ENCODE data around the gene STARD10.

The STARD10 gene

DNA sequence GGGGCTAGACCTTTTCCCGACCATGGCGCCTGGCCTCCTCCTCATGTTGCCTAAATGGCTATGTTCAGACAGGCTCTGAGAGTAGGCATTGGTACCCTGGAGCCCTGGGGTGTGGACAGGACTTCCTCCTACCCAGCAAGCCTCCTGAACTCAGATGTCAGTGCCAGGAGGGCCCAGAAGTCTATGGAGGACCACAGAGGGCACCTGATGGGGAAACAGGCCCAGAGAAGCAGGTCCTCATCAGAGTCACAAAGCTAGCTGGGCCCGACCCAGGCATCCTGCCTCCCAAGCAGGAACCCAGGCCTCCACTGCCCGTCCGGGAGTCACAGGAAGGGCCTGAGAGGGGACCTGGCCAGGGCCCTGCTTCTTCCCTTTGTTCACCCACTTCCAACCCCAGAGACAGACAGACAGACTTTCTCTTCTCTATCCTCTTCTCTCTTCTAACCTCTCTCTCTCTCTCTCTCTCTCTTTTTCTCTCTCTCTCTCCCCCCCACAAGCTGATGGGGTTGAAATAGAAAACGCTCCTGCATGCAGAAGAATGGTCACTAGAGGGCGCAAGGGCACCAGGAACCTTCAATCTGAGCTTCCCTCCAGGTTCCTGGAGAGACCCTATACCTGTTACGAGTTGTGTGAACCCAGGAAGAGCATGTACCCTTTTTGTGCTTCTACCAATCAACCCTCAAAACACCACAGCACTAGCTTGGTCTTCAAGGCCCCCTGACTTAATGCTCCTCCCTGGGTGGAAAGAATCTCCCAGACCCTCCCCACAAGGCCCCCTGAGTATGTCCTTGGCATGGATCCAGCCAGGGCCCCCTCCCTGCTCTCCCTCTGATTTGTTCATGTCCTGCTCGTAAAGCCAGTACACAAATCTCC, 68.8 kb downstream of the STARD10 start:
- no peak for DNase-seq (ENCODE audit: low read depth)

DNA sequence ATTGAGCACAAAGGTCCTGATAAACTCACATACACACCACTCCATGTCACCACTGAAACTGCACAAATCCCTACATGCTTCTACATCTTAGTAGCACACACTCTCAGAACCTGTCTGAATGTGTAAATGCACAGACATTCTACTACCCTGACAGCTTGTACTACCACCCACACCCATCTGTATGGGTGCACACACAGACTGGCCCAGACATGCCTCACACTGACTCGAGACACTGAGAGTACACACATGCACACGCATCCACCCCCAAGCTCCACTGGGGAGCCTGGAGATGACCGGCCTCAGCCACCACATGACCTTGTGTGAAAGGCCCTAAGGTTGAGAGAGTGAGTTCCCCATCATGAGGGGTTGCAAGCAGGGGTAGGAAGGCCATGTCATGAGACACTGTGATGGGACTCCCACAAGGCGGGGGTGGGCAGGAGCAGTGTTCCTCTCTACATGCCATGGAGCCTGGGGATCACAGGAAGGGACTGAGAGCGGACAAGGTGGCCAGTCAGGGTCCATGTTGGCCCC, 69.8 kb downstream of the STARD10 start:
- DNase-seq (ENCODE audit: low read depth) = no peak

DNA sequence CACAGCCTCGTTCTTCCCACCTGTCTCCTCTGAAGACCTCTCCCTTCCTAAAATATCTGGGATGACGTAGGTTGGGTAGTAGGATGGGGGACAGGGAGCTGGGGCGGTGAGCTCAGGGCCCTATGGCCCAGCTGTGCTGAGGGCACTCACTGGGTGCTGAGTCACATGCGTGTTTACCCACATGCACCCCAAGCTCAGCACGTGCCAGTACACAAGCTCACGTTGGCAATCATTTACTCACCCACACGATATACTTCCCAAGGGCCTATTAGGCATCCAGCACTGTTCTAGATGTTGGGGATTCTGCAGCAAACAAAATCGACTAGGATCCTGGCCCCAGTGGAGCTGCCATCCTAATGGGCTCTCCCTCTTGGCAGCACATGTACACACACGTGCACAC, 70.3 kb downstream of the STARD10 start:
- DNase-seq (ENCODE audit: low read depth) = no peak

DNA sequence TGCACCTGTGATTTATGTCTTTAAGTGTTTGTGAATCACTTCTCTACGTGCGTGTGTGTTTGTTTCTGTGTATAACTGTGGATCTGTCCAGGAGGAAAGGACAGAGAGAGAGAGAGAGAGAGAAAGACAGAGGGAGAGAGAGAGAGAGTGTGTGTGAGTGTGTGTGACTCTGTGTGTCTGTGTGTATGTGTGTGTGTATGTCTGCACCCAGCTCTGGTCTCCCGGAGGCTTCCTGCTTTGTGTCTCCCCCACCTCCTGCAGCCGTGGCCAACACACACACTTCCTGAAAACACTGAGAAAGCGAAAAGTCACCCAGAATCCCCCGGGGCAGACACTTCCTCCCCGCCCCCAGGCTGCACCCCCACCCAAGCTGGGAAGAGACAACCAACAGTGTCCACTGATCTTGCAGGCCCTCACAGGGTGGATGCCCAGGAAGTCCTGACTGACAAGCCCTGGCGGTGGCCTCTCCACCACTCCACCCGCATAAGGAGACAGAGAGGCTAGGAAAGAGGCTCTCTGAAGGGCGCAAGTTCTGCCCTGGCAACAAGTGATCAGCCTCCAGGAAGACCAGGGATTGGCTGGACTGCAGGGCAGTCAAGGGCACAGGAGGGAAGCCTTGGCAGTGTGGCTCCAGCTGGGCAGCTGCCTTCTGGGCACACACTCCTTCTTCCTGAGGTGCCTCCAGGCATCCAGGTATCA, 71.6 kb downstream of the STARD10 start:
- DNase-seq (ENCODE audit: low read depth) = peak; percentile 76

DNA sequence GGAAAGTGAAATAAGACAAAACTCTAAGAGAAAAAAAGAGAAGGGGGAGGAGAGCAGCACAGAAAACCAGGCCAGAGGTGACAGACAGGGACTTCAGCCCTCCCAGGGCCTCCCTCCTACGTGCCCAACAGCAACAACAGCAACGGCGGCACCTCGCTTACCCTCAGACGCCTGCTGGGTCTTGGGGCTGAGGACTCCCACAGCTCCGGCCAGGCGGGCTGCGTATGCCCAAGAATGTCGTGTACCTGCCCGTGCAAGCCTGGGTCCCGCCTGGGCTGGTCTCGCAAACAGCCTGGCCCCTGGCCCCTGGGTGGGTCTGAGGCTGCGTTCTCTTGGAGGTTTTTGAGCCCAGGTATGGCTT, 72.2 kb downstream of the STARD10 start:
- no peak for DNase-seq (ENCODE audit: low read depth)

DNA sequence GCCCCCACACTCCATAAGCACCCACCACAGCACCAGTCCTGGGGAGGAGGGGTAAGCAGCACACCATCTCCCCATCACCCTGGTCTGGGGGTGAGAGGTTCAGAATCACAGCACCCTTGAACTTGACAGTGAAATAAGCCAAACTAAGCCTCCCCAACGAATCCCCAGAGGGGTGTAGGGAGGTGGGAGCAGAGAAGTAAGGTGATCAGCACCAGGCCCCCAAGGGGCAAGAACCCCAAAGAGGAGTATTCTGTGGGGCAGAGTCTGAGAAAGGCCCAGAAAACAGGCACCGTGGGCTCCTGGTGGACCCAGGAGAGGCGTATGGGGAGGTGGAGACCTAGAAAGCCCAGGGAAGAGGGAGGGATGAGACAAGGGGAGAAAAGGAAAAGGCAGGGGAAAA, 72.6 kb downstream of the STARD10 start:
- no peak for DNase-seq (ENCODE audit: low read depth)

DNA sequence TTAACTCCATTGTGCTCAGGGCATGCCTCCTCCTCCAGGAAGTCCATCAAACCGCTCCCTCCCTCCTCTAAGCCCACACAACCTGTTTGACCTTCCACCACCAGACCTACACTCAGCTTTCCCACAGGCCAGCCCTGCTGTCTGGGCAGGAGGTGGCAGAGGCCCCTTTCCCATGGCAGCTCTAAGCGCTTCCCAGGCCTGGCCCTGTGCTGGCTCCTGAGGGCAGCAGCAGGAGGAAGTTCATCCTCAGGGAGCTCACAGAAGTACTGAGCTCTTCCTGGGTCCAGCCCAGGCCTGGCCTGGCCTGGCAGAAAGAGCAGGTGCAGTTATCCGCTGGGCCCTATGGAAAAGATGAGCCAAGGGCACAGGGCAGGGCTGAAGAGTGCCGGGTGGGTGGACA, 73.1 kb downstream of the STARD10 start:
- DNase-seq (ENCODE audit: low read depth) = no peak

DNA sequence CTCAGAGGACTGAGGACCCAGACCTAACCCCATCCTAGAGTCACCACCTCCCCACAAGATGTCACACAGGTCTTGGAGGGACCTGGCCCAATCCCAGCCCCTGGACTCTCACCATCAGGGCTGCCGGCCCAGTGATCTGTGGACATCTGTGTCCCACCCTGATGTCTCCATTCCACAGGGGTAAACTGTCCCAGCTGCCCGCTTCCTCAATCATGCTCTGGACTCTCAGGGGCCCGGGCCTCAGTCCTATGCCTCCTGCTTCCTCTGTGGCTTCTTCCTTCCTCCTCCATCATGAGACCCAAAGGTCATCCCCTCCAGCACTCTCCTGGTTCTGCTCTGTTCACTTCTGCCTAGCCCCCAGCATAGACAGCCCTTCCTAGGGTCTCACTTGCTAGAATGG, 73.8 kb downstream of the STARD10 start:
- DNase-seq (ENCODE audit: low read depth) = no peak

DNA sequence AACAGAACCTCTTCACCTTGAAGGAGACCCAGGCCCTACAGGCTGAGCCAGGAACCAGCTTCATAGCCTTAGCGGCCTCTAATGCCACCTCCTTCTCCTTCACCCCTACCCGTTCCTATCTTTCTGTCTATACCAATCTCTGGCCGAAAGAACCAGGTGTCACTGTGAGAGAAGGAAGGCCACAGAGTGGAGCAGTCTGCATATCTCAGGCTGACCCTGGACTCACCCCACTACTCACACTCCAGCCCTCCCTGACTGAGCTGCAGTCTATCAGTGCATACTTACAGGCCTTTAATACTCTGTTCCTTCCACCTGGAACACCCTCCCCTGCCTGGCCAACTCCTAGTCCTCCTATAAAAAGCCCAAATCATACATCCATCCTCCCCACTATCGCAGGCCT, 74.3 kb downstream of the STARD10 start:
- no peak for DNase-seq (ENCODE audit: low read depth)

DNA sequence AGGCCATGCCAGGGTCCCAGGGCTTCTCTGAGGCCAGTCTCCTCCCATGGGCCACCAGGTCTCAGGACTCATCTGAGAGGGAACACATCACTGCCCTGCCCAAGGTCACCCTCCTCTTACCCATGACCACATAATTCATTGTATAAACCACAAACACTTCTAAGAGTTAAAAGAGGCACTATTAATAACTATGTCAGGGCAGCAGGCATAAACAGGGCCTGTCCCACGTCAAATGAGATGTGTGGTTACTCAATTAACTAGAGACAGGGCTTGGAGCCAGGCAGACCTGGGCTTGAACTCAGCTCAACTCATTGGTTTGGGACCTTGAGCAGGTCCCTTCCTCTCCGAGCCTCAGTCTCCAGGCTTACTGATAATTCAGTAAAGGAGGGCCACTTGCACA, 74.7 kb downstream of the STARD10 start:
- DNase-seq (ENCODE audit: low read depth) = no peak

DNA sequence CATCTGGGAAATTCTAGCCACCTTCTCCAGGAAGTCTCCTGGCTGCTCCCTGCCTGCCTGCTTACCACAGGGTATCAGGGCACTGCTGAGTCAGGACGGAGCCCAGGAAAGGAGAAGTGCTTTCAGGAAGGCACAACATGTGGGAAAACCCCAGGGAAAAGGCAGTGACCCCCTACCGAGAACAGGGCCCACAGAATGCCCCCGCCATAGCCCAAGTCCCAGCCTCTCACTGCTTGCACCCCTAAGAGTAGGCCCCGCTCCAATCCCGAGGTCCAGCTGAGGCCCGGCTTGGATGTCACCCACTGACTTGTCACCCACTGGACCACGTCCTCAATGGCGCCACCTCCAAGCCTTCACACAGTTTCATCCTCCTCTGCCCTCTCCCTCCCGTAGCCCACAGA, 75.7 kb downstream of the STARD10 start:
- no peak for DNase-seq (ENCODE audit: low read depth)

DNA sequence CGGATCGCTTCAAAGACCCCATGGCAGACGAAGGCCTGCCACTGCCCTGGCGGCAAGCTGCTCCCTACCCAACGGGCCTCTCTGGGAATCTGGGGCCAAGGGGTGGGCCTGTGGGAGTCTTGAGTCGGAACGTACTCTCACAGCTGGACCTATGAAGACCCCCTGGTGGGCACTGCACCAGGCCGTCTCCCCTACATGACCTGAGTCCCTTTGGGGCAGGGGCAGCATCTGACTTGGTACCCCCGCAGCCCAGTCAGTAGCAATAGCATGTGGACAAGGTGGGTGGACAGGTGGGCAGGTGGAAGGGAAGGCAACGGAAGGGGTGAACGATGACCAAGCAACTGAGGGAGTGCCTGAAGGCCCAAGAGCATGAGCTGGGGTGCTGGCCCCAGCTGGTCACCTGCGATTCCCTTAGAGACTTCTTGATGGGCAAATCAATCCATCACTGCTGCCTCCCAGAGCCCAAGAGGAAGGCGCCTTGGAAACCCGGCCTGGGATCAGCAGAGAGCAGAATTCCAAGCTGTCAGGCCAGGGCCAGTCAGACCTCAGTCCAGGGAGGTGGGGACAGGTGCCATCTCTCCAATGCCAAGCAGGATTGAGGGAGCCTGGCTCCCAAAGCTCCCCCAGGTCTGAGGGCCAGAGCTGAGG, 76.9 kb downstream of the STARD10 start:
- DNase-seq (ENCODE audit: low read depth) = no peak

DNA sequence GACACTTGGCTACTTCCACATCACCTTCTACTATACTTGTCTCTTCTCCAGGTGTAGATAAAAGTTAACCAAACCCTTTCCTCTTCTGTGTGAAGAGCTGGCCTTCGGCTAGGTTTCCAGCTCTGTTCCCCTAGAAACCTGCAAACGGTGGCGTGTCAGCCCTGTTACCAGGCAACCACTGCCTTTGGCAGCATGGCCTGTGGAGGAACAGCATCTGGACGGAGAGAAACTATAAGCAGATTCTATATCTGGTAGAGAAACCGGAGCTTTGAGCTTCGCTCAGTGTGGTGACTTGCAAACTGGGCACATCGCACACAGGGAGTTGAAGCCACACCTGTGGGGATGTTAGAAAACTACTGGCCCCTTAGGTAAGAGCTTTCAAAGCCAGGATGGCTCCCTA, 77.6 kb downstream of the STARD10 start:
- no peak for DNase-seq (ENCODE audit: low read depth)

DNA sequence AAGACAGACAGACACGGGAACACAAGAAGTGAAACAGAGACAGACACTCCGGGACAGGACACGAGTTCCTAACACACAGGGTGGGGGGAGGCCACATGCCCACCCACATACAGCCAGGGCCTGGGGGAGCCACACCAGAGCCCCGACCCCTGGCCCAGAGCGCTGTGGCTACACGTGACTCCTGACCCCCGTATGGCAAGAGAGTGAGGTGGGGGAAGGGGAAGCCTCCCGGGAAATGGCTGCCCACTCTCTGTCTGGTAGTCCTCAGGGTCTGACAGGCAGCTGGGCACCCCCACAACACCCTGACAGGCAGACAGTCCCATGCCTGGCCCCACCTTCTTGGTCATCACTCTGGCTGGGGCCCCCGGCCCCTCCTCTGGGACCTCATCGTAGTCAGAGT, 81.0 kb downstream of the STARD10 start:
- no peak for DNase-seq (ENCODE audit: low read depth)

DNA sequence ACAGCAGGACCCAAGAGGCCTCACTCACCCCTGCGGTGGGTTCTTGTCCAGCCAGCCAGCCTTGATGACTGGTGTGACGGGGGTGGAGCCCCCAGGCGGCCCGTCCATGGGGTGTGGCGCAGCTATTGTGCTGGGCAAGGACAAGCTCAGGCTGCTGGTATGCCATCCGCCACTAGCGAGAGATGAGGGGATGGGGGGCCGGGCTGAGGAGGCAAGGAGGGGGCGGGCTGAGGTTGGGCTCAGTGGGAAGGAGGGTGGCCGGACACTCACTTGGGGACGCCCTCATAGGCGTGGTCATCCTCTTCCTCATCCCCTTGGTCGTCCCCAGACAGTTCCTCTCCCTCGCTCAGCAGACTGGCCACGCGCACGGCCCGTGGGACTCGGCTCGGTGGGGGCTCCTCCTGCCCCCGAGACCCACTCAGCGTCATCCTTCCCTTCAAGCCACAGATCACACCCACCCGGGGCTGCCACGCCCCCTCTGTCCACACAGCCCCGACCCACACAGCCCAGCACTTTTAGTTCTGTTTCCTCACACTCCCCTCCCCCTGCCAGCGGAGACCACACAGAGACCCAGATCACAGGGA, 81.6 kb downstream of the STARD10 start:
- no peak for DNase-seq (ENCODE audit: low read depth)

DNA sequence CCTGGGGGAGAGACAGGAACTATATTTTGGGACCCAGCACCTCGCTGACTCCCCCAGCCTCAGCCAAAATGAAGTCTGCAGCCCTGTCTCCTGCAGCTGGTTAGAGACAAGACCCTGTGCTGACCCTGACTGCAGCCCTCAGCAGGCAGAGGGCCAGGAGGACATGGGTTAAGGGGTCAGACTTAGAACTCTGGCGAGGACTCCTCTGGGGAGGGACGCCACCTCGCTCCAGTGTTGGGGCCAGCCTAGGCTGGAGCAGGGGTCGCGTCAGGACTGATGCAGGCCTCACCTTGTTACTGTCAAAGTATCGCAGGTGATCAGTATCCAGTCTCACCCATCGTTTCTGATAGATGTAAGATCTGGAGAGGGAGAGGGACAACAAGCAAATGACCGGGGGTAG, 82.7 kb downstream of the STARD10 start:
- no peak for DNase-seq (ENCODE audit: low read depth)

DNA sequence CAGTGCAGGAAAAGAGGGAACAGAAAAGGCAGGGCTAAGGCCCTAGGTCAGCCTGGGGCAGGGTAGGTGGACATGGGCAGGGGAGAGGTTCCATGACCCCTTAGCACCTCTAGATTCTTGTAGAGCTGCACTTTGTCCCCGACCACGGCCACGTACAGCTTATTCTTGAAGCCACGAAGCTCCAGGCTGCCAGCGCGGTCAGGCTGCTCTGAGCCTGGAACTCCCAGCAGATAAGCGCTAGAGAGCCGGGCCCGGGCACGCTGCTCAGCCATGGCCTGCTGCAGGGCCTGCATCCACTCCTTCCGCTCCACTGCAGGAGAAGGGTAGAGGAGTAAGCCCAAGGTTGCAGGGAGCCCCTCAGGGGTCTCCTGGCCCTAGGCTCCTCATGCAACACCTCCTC, 83.6 kb downstream of the STARD10 start:
- no peak for DNase-seq (ENCODE audit: low read depth)

DNA sequence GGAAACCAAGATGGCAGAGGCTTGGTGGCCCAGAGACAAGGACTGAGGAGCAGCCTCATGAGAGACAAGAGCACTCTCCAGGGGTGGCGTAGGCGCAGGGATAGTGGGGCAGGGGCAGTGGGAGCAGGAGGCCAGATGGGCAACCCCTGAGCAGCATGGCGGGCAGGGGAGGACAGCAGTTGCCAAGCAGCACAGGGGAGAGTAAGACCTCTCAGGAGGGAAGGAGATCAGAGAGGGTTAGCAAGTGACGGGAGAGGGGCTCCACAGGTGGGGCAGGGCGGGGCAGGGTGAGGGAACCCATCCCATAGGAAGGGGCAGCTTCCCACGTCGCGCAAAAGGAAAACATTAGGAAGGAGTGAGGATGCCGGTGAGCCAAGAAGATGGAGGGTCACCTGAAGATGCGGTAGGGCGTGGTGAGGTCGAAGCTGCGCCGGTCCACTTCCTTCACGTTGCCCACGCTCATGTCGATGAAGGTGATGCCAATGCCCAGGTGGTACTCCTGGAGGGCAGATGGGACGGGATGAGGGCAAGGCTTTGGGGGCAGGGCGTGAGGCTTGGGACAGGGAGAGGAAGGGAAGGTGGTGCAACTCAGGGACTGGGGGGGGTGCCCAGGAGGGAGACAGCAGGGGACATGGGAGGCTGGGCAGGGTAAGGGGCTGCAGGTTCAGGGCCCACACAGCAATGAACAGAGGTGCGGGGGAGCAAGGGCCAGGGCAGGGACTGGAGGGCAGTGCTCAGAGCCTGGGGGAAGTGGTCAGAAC, 84.2 kb downstream of the STARD10 start:
- no peak for DNase-seq (ENCODE audit: low read depth)

DNA sequence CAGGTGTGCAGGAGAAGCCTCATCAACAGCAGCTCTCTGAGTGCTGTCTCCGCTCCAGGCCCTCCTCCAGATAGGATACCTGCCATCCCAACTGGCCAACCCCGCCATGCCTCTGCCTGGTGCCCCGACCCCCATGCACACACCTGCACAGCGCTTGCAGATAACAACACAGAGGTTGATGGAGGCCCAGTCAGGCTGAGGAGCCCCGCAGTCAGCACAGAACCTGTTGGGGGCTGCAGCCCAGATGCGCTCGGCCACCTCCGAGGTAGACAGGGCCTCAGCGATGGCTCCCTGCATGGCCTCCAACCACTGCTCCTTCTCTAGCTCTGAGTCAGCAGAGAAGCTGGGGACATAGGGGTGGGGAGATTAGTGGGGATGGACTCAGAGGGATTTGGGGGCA, 86.8 kb downstream of the STARD10 start:
- DNase-seq (ENCODE audit: low read depth) = no peak

DNA sequence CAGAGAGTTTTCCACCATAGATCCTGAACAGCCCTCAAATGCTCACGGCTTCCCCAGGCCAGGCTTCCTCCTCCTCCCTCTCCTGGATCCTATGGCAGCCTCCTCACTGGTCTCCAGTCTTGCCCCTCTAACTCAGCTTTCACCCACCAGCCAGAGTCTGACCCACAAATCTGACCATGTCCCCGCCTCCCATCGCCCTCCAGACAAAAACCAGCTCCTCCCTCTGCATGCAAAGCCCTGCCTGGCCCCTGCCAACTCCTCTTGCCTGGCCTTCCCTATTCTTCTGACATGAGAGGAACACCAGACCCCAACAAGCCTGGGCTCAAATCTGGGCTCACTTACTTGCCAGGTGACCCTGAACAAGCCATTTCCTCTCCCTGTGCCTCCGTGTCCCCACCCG, 87.3 kb downstream of the STARD10 start:
- DNase-seq (ENCODE audit: low read depth) = no peak

DNA sequence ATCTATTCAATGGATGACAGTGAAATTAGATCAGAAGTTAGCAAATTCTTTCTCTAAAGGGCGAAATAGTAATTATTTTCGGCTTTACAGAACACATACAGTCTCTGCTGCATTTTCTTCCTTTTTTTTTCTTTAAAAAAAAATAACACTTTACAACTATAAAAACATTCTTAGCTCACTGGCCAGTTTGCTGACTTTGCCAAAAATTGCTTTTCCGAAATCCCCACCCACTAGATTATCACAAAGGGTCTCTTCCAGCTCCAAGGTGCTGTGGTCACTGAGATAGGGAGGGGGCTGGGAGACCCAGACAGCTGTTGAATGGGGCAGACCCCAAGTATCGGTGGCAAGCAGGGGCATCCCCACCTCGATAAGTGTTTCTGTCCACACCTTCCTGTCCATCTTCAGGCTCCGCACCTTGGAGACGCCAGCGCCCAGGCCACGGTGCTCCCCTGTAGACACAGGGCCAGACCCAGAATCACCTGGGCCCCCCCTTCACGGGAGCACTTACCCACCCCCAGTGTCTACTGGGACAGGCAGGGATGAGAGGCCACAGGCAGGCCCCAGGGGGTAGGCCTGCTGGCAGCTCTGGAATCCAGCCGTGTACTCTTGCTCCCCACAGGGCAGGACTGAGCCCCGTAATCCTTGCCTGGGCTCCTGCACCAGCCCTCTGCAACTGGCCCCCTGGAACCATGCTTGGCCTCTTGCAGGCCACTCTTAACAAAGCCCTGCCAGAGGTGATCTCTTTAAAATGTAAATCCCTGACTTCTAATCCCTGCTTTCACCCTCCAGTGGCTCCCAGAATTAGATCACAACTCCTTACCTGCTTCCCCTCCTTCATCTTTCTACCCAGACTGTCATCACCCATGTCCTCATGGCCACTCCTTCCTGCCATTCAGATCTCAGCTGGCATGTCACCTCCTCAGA, 88.1 kb downstream of the STARD10 start:
- DNase-seq (ENCODE audit: low read depth) = no peak
